Vagina (tissue), 2 donors: ENCODE data around the gene SP7. TPM values are rescaled to one million over a fixed set of nuclear protein-coding genes. Genes with fewer than 3 reads are reported as not detected.
A peak's percentile ranks its signal among the peaks of the same experiment; 100 is the strongest.

Experiments
- DNase-seq, 2 donors: peaks; one replicate each; pipeline ENCODE4 v3.0.0-alpha.2; 2017; ENCODE audit errors: extremely low spot score in 2 of 2
- H3K27ac ChIP-seq: fragments of 200-600 bp; sonication (generic); one replicate; pipeline ENCODE4 v1.5.1; 2019
- H3K27me3 ChIP-seq: fragments of 200-600 bp; sonication (generic); one replicate; pipeline ENCODE4 v1.5.1; 2019
- H3K36me3 ChIP-seq, 2 donors: fragments of 200-600 bp; sonication (generic); one replicate each; pipeline ENCODE4 v1.5.1; 2017 to 2019
- H3K4me1 ChIP-seq: fragments of 200-600 bp; sonication (generic); one replicate; pipeline ENCODE4 v1.5.1; 2019
- H3K4me3 ChIP-seq, 2 donors: fragments of 200-600 bp; sonication (generic); 1 replicate in 1 of 2; 2 replicates in 1 of 2; pipeline ENCODE4 v1.5.1; 2016 to 2019
- H3K9me3 ChIP-seq: fragments of 200-600 bp; sonication (generic); one replicate; pipeline ENCODE4 v1.5.1; 2019
- CTCF ChIP-seq, 3 experiments: fragments of 450-650 bp in 2 of 3; fragments of 200-600 bp in 1 of 3; sonication (generic) in 1 of 3; IDR thresholded peaks; one replicate each; pipeline ENCODE4 v1.5.1; 2017 to 2019; ENCODE audit warnings: antibody characterized with exemption in 3 of 3, mild to moderate bottlenecking in 2 of 3, moderate library complexity in 2 of 3
- POLR2A ChIP-seq, 2 donors: fragments of 450-650 bp; IDR thresholded peaks; one replicate each; pipeline ENCODE4 v1.6.1; 2017; ENCODE audit warnings: antibody characterized with exemption in 2 of 2, mild to moderate bottlenecking in 2 of 2, moderate library complexity in 2 of 2
- POLR2AphosphoS5 ChIP-seq, 2 donors: sonication (generic); formaldehyde crosslinking; IDR thresholded peaks; one replicate each; pipeline ENCODE4 v1.9.0; 2017; ENCODE audit warnings: antibody characterized with exemption in 2 of 2, mild to moderate bottlenecking in 2 of 2, low read depth in 1 of 2; ENCODE audit not compliant: insufficient read depth in 1 of 2
- intact Hi-C: fragments of 100-400 bp; cut with DNase I; formaldehyde crosslinking; loops from one replicate; pipeline ENCODE4 v1.15.1; 2023
- total RNA-seq: library from RNA; depleted of rRNA; stranded (reverse); fragments of >200 nt; gene quantifications from one replicate; pipeline ENCODE4 v1.2.3, GENCODE V29; 2016

SP7 gene
- not detected for total RNA-seq

GRCh38 chr12:53336181-53336681 lies at the start of gene SP7:
Gene SP7 (minus strand): TSS chr12:53336354. CDS start chr12:53335646, 708 bp downstream.
- intact Hi-C loops = no loop called here
- H3K4me3 ChIP-seq = no peak within 1 kb of the TSS
- no peaks in the 10 kb centered on the region for H3K9me3 ChIP-seq
- no peak for DNase-seq
- peaks cover 8% of the 10 kb centered on the region for H3K27me3 ChIP-seq
- no peak for TF ChIP-seq CTCF (IDR thresholded peaks at IDR 0.05)
- no peak for TF ChIP-seq POLR2A (IDR thresholded peaks at IDR 0.05)
- TF ChIP-seq POLR2AphosphoS5 (IDR thresholded peaks at IDR 0.05; ENCODE audit: insufficient read depth in 1 of 2, low read depth in 1 of 2) = no peak
- no peak within 1 kb of the TSS for H3K27ac ChIP-seq
- H3K4me1 ChIP-seq = no peaks in the 10 kb centered on the region
- H3K36me3 ChIP-seq = no peaks in the 10 kb centered on the region

GRCh38 chr12:53383258-53383657 lies 47.1 kb upstream of the SP7 start:
- no peak for DNase-seq
- no peaks in the 10 kb centered on the region for H3K27me3 ChIP-seq
- peaks cover 74% of the 10 kb centered on the region for H3K4me1 ChIP-seq
- no peak for TF ChIP-seq CTCF (IDR thresholded peaks at IDR 0.05)
- no peak for TF ChIP-seq POLR2AphosphoS5 (IDR thresholded peaks at IDR 0.05; ENCODE audit: insufficient read depth in 1 of 2, low read depth in 1 of 2)
- TF ChIP-seq POLR2A (IDR thresholded peaks at IDR 0.05) = no peak
- H3K27ac ChIP-seq = peak overlapping the region; percentile 100
- no peaks in the 10 kb centered on the region for H3K9me3 ChIP-seq
- intact Hi-C loops = loop anchor here (10.0 kb wide), 1 partner anchor 72 kb away; the partner anchor contains the start of gene PCBP2
- peak overlapping the region; percentile 64 to 93 for H3K4me3 ChIP-seq
- H3K36me3 ChIP-seq = peaks cover 0 to 36% of the 10 kb centered on the region in 2 donors

- Histone ChIP-seq H3K4me3 (peak overlapping the region; percentile 64 to 93), H3K27ac (peak overlapping the region; percentile 100), H3K9me3 (no peaks in the 10 kb centered on the region), H3K36me3 (peaks cover 0 to 36% of the 10 kb centered on the region in 2 donors), H3K27me3 (no peaks in the 10 kb centered on the region), H3K4me1 (peaks cover 61% of the 10 kb centered on the region)
- intact Hi-C loops = loop anchor here (10.0 kb wide), 1 partner anchor 73 kb away; the partner anchor contains the start of gene PCBP2
- peak in 1 of 2 donors; percentile 16 for TF ChIP-seq POLR2AphosphoS5 (IDR thresholded peaks at IDR 0.05; ENCODE audit: insufficient read depth in 1 of 2, low read depth in 1 of 2)
- peak in 1 of 3 experiments; percentile 25 for TF ChIP-seq CTCF (IDR thresholded peaks at IDR 0.05)
- no peak for TF ChIP-seq POLR2A (IDR thresholded peaks at IDR 0.05)
- DNase-seq = peak in 1 of 2 donors; percentile 89
These were observed 45.8 kb upstream of the SP7 start for GRCh38 chr12:53381731-53382630.

GRCh38 chr12:53380794-53381730 lies 44.9 kb upstream of the SP7 start:
- intact Hi-C loops = loop anchor here (10.0 kb wide), 1 partner anchor 74 kb away; the partner anchor contains the start of gene PCBP2
- TF ChIP-seq POLR2AphosphoS5 (IDR thresholded peaks at IDR 0.05; ENCODE audit: insufficient read depth in 1 of 2, low read depth in 1 of 2) (peak in 1 of 2 donors; percentile 28), POLR2A (IDR thresholded peaks at IDR 0.05) (no peak)
- peaks cover 52% of the 10 kb centered on the region for H3K4me1 ChIP-seq
- H3K27me3 ChIP-seq = no peaks in the 10 kb centered on the region
- H3K9me3 ChIP-seq = no peaks in the 10 kb centered on the region
- peak overlapping the region; percentile 64 to 93 for H3K4me3 ChIP-seq
- peak in 1 of 2 donors; percentile 87 for DNase-seq
- peaks cover 0 to 36% of the 10 kb centered on the region in 2 donors for H3K36me3 ChIP-seq
- H3K27ac ChIP-seq = peak overlapping the region; percentile 100
